BE2C (cell line): ENCODE measurements around the gene CD300LD.

ENCODE experiments used
- DNase-seq: peaks from one replicate; pipeline ENCODE4 v3.0.0-alpha.2; 2020
- H3K27me3 ChIP-seq: fragments of 250-450 bp; sonication (Bioruptor Pico); 2 replicates; pipeline ENCODE4 v1.5.1; 2020; ENCODE audit warnings: mild to moderate bottlenecking
- H3K36me3 ChIP-seq: fragments of 250-450 bp; sonication (Bioruptor Pico); 2 replicates; pipeline ENCODE4 v1.5.1; 2020; ENCODE audit warnings: mild to moderate bottlenecking
- H3K4me1 ChIP-seq: fragments of 250-450 bp; sonication (Bioruptor Pico); 2 replicates; pipeline ENCODE4 v1.5.1; 2020
- H3K4me3 ChIP-seq: 2 replicates; pipeline ENCODE4 v1.5.1; 2011; ENCODE audit warnings: low read depth, low read length
- H3K9me3 ChIP-seq: fragments of 250-450 bp; sonication (Bioruptor Pico); 2 replicates; pipeline ENCODE4 v1.5.1; 2020
- CTCF ChIP-seq: IDR thresholded peaks from 2 replicates; pipeline ENCODE4 v1.5.1; 2012; ENCODE audit warnings: mild to moderate bottlenecking, low read depth, low read length

Gene CD300LD

GRCh38 chr17:74604200-74604599, 12.1 kb upstream of the CD300LD start:
- TF ChIP-seq CTCF, result no peak
- no peaks in the 10 kb centered on the region; the same call in 1 of the 2 replicates for H3K4me1 ChIP-seq
- DNase-seq, result no peak
- H3K36me3 ChIP-seq, result no peaks in the 10 kb centered on the region
- H3K9me3 ChIP-seq, result no peaks in the 10 kb centered on the region
- no peak overlapping the region for H3K4me3 ChIP-seq
- no peaks in the 10 kb centered on the region for H3K27me3 ChIP-seq

- no peak for DNase-seq
These were observed 11.7 kb upstream of the CD300LD start for GRCh38 chr17:74603746-74604145.

GRCh38 chr17:74603037-74603635, 11.1 kb upstream of the CD300LD start:
- Histone ChIP-seq H3K9me3 (no peaks in the 10 kb centered on the region), H3K27me3 (no peaks in the 10 kb centered on the region), H3K36me3 (no peaks in the 10 kb centered on the region), H3K4me3 (no peak overlapping the region), H3K4me1 (no peaks in the 10 kb centered on the region; the same call in 1 of the 2 replicates)
- TF ChIP-seq CTCF, result no peak
- DNase-seq, result no peak

More at GRCh38 chr17:74603746-74604145, 11.7 kb upstream of the CD300LD start:
- H3K27me3 ChIP-seq, result no peaks in the 10 kb centered on the region
- H3K4me3 ChIP-seq, result no peak overlapping the region
- no peaks in the 10 kb centered on the region for H3K36me3 ChIP-seq
- H3K4me1 ChIP-seq, result no peaks in the 10 kb centered on the region; the same call in 1 of the 2 replicates
- no peaks in the 10 kb centered on the region for H3K9me3 ChIP-seq
- TF ChIP-seq CTCF, result no peak

- DNase-seq, result peak; percentile 55
- TF ChIP-seq CTCF, result peak; percentile 77
- H3K4me1 ChIP-seq, result no peaks in the 10 kb centered on the region; the same call in 1 of the 2 replicates
- H3K4me3 ChIP-seq, result no peak overlapping the region
- no peaks in the 10 kb centered on the region for H3K27me3 ChIP-seq
- H3K9me3 ChIP-seq, result no peaks in the 10 kb centered on the region
- H3K36me3 ChIP-seq, result no peaks in the 10 kb centered on the region
These were observed 10.0 kb upstream of the CD300LD start for GRCh38 chr17:74601944-74602572.

- Histone ChIP-seq H3K9me3 (no peaks in the 10 kb centered on the region), H3K27me3 (no peaks in the 10 kb centered on the region; the same call in 1 of the 2 replicates), H3K4me1 (no peaks in the 10 kb centered on the region), H3K4me3 (no peak overlapping the region), H3K36me3 (no peaks in the 10 kb centered on the region)
- no peak for TF ChIP-seq CTCF
- DNase-seq, result peak; percentile 31
These were observed 7.4 kb upstream of the CD300LD start for GRCh38 chr17:74599448-74599939.

- H3K27me3 ChIP-seq, result no peaks in the 10 kb centered on the region; the same call in 1 of the 2 replicates
- H3K4me3 ChIP-seq, result no peak overlapping the region
- no peak for TF ChIP-seq CTCF
- no peaks in the 10 kb centered on the region for H3K36me3 ChIP-seq
- DNase-seq, result no peak
- H3K9me3 ChIP-seq, result no peaks in the 10 kb centered on the region
- H3K4me1 ChIP-seq, result no peaks in the 10 kb centered on the region
These were observed 6.9 kb upstream of the CD300LD start for GRCh38 chr17:74599023-74599399.
